ENCODE data around the gene STK11IP.
A peak's percentile ranks its signal among the peaks of the same experiment; 100 is the strongest.

The STK11IP gene

GRCh38 chr2:219581346-219581745 is 16.3 kb upstream of the STK11IP start:
- no peak for DNase-seq (ENCODE audit: low spot score)

DNA sequence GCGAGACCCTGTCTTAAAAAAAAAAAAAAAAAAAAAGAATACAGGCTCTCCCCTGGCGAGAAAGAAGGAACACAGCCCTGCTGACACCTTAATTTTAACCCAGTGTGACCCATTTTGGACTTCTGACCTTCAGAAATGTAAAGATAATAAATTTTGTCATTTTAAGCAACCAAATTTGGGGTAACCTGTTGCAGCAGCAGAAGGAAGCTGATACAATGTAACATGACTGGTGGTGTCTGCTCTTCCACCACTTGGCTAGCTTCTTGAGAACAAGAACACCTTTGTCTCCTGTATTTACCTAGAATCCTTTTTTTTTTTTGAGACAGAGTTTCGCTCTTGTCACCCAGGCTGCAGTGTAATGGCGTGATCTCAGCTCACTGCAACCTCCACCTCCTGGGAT is 6.6 kb upstream of the STK11IP start:
- no peak for DNase-seq (ENCODE audit: low spot score)

DNA sequence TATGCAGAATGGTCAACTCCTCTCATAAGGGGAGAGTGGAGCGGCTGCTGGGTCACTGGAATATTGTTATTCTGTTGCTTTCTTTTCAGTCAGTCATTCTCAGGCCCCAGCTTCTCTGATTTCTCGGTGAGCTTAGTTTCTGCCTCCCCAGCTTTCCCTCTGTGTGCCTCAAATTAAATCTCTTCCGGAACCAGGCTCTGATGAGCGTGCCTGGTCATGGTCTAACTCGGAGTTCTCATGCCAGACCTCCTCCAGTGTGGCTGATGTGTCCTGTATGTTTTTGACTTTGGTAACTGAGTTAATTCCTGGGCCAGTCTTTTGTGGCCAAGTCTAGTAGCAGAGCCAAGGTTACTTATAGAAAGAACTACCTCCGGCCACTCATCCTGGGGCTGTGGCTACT is 4.9 kb upstream of the STK11IP start:
- no peak for DNase-seq (ENCODE audit: low spot score)

DNA sequence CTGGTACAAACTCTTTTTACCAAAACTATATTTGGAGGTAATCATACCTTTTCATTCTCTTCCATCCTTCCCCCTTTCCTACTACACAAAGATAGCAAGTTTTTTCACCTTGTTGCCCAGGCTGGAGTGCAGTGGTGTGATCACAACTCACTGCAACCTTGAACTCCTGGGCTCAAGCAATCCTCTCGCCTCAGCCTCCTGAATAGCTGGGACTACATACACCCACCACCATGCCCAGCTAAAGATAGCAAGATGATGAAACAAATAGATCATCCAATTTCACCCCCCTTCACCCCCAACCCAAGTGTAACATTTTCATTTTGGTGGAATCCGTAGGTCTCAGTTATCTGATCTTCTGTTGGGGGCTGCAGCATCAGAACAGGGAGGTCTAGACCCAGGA is 4.5 kb upstream of the STK11IP start:
- DNase-seq (ENCODE audit: low spot score), result no peak

DNA sequence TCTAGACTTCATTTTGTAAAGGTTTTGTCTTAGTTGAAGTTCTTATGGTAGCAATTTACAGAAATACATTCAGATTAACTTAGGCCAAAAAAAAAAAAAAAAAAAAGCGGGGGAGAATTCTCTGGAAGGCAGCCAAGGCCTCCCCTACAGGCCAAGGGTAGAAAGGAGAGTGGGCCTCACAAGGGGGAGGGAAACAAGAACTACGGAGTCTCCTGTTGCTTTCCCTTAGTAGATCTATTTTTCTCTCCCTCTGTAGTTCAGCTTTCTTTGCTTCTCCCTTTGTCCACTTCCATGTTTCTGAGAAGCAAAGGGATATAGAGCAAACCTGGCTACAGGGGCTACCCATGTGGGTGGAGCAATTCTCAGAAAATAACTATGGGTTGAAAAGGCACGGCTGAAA is 2.4 kb upstream of the STK11IP start:
- no peak for DNase-seq (ENCODE audit: low spot score)

GRCh38 chr2:219596954-219597551 is 604 bp upstream of the STK11IP start:
- DNase-seq (ENCODE audit: low spot score), result no peak

GRCh38 chr2:219598308-219599078 is 836 bp downstream of the STK11IP start:
- no peak for DNase-seq (ENCODE audit: low spot score)

- DNase-seq (ENCODE audit: low spot score), result no peak
These were observed 6.1 kb downstream of the STK11IP start for GRCh38 chr2:219603771-219604170.

GRCh38 chr2:219605607-219605954 is 7.9 kb downstream of the STK11IP start:
- no peak for DNase-seq (ENCODE audit: low spot score)

GRCh38 chr2:219607931-219608330 is 10.3 kb downstream of the STK11IP start:
- DNase-seq (ENCODE audit: low spot score), result no peak

GRCh38 chr2:219608399-219608964 is 10.8 kb downstream of the STK11IP start:
- no peak for DNase-seq (ENCODE audit: low spot score)

- no peak for DNase-seq (ENCODE audit: low spot score)
These were observed 11.6 kb downstream of the STK11IP start for GRCh38 chr2:219609149-219609750.

GRCh38 chr2:219611306-219611705 is 13.6 kb downstream of the STK11IP start:
- no peak for DNase-seq (ENCODE audit: low spot score)

DNA sequence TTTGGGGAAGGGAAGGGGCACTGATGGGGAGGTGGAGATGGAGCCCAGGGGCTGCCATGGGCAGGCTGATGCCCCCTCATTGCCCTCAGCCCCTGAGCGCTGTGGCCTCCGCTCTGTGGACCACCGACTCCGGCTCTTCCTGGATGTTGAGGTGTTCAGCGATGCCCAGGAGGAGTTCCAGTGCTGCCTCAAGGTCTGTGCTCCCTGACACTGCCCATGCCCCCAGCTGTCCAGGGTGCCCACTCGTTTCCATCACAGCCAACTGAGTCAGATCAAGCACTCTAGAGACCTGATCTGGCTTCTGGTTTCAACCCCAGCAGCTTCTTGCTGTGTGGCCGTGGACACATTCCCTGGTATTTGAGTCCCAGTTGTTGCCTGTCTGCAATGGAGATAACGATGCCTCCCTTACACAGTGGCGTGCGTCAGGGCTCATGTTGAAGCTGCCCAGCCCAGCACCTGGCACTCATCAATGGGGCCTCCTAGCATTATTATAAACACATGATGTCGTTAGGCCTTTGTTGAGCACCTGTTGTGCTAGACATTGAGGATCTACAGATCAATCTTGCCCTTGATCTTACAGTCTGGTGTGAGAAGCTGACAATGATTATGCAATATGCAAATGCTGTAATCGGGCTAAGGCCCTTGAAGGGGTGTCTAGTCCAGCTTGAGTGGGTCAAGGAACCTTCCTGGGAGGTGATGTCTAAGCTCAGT is 14.4 kb downstream of the STK11IP start:
- no peak for DNase-seq (ENCODE audit: low spot score)

GRCh38 chr2:219612577-219613286 is 15.1 kb downstream of the STK11IP start:
- peak; percentile 23 for DNase-seq (ENCODE audit: low spot score)

DNA sequence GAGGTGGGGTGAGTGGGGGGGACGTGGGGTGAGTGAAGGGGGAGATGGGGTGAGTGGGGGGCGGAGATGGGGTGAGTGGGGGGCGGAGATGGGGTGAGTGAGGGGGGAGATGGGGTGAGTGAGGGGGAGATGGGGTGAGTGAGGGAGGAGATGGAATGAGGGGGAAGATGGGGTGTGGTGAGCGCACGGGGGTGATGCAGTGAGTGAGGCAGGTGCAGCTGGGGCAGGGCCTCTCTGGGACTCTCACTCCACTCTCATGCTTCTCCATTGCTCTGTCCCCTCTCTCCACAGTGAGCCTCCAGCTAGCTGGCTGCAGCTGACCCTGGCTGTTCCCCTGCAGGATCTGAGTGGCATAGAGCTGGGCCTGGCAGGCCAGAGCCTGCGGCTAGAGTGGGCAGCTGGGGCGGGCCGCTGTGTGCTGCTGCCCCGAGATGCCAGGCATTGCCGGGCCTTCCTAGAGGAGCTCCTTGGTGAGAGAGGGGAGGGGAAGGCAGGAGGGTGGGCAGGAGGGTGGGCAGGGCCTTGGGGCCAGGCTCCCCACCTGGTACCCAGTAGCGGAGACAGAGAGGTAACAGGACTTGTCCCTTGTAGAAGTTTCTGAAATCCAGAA is 15.9 kb downstream of the STK11IP start:
- DNase-seq (ENCODE audit: low spot score), result no peak

- no peak for DNase-seq (ENCODE audit: low spot score)
These were observed 16.6 kb downstream of the STK11IP start for GRCh38 chr2:219614076-219614860.

DNA sequence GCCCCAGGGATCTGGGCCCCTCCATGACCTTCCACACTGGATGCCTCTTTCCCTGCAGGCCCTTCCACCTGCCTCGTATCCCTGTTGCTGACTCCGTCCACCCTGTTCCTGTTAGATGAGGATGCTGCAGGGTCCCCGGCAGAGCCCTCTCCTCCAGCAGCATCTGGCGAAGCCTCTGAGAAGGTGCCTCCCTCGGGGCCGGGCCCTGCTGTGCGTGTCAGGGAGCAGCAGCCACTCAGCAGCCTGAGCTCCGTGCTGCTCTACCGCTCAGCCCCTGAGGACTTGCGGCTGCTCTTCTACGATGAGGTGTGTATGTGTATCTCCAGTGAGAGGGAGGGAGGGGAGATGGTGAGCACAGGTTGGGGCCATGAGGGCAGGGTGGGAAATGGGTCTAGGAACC is 17.4 kb downstream of the STK11IP start:
- no peak for DNase-seq (ENCODE audit: low spot score)

DNA sequence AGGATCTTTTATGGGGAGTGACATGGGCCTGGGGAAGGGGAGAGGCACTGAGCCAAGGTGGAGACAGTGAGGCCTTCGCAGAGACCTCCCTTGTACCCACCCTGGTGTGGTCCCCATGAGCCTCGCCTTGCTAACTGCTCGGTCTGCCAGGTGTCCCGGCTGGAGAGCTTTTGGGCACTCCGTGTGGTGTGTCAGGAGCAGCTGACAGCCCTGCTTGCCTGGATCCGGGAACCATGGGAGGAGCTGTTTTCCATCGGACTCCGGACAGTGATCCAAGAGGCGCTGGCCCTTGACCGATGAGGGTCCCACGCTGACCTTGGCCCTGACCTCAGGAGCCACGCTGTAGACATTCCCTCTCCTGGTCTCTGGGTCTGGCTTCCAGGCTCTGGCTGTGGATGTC is 18.2 kb downstream of the STK11IP start:
- DNase-seq (ENCODE audit: low spot score), result no peak

DNA sequence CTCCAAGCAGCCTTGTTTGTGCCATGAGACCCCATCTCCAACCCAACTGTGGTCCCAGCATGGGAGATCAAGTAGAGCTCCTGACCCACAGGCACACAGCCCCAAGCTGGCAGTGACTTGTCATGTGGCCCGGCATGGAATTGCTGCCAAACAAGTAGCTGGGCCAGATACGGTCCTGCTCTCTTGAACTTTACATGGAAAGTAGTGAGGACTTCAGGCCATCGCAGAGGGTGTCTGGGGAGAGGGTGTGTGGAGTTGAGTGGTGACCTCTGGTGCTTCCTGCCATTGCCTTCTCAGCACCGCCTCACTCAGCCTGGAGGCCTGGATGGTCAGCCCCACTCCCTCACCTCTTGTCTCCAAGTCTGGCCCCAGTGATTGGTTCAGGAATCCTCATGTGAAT is 18.9 kb downstream of the STK11IP start:
- DNase-seq (ENCODE audit: low spot score), result no peak

- DNase-seq (ENCODE audit: low spot score), result no peak
These were observed 21.1 kb downstream of the STK11IP start for GRCh38 chr2:219618733-219619122.
